Measurements from ENCODE around the gene OSBPL2. TPM values are rescaled to one million over a fixed set of nuclear protein-coding genes. Genes with fewer than 3 reads are reported as not detected.

OSBPL2 gene
- total RNA-seq, 1 experiment from 2014 or later: 36.9 TPM

GRCh38 chr20:62190639-62191411, 47.5 kb upstream of the OSBPL2 start:
- Histone ChIP-seq H3K9me3 (ENCODE audit: control insufficient read depth in 1 of 2, insufficient read depth in 1 of 2, low read depth in 1 of 2, low read length in 2 of 2) (no peaks in the 10 kb centered on the region), H3K4me1 (ENCODE audit: control insufficient read depth in 1 of 2, insufficient read depth in 2 of 2, low read length in 2 of 2) (no peaks in the 10 kb centered on the region), H3K36me3 (ENCODE audit: control insufficient read depth in 1 of 2, insufficient read depth in 2 of 2, low read length in 2 of 2) (peaks cover 3 to 7% of the 10 kb centered on the region in 2 experiments; a peak in 2 of 4 replicates), H3K79me2 (ENCODE audit: insufficient read depth, low read length) (peaks cover 85% of the 10 kb centered on the region), H3K27ac (ENCODE audit: low read depth, low read length) (no peak overlapping the region), H4K20me1 (ENCODE audit: insufficient read depth) (no peaks in the 10 kb centered on the region), H3K27me3 (ENCODE audit: insufficient read depth, low read length) (no peaks in the 10 kb centered on the region), H3K4me2 (ENCODE audit: low read length) (no peak overlapping the region), H3K9ac (ENCODE audit: low read length) (no peak overlapping the region), H3K9me2 (ENCODE audit: insufficient read depth) (no peaks in the 10 kb centered on the region), H2AFZ (ENCODE audit: low read depth, low read length, poor library complexity, severe bottlenecking) (no peak overlapping the region), H3K4me3 (replicated peaks in 1 of 2; ENCODE audit: low read depth in 1 of 2, low read length in 2 of 2) (no peak overlapping the region)
- no peak for DNase-seq (ENCODE audit: low read depth, low spot score)
- RAD21 ChIA-PET (ENCODE audit: low non-redundant PET in 1 of 2, low total read pairs in 2 of 2, uncharacterized antibody in 2 of 2, unreplicated experiment in 2 of 2): no interaction called here
- TF ChIP-seq ZFX (IDR thresholded peaks at IDR 0.05): no peak
- TF ChIP-seq REST (IDR thresholded peaks at IDR 0.05; ENCODE audit: low read depth): no peak
- TF ChIP-seq EGR1 (IDR thresholded peaks at IDR 0.05; ENCODE audit: low read depth): no peak
- no peak for TF ChIP-seq CTCF (IDR thresholded peaks at IDR 0.05 in 2 of 3, conservative IDR thresholded peaks at IDR 0.05 in 1 of 3; ENCODE audit: borderline replicate concordance in 1 of 3, insufficient read depth in 1 of 3, low read depth in 2 of 3, low read length in 2 of 3)
- no TSS peak for BruUV-seq (replicated peaks)
- intact Hi-C loops (cut with micrococcal nuclease): no loop called here
- POLR2A ChIA-PET: interaction anchor here (0.6 kb wide), 1 partner anchor 167 kb away, joined by 4 read pairs; no protein-coding TSS in a partner anchor
- CTCF ChIA-PET: no interaction called here
- ATAC-seq: no peak; the same call in 1 of the 2 replicates

Measured in HCT116 (cell line).